ENCODE measurements around the gene TRIP10.

The TRIP10 gene

GRCh38 chr19:6694147-6694815, 45.2 kb upstream of the TRIP10 start:
- DNase-seq = no peak
- TF ChIP-seq EZH2phosphoT487 (IDR thresholded peaks at IDR 0.05; ENCODE audit: low read length) (no peak), EZH2 (optimal IDR thresholded peaks at IDR 0.05; ENCODE audit: low read depth, low read length) (no peak), CTCF (IDR thresholded peaks at IDR 0.05; ENCODE audit: low read length) (no peak)
- H3K27me3 ChIP-seq (replicated peaks; ENCODE audit: insufficient read depth, low read length) = peaks cover 74% of the 10 kb centered on the region
- no peak overlapping the region for H2AFZ ChIP-seq (ENCODE audit: low read length)
- no peaks in the 10 kb centered on the region for H3K36me3 ChIP-seq (replicated peaks; ENCODE audit: insufficient read depth, low read length)
- no peak overlapping the region for H3K9ac ChIP-seq (ENCODE audit: low read length)
- no peaks in the 10 kb centered on the region for H3K9me3 ChIP-seq (replicated peaks; ENCODE audit: insufficient read depth, low read length)
- H3K27ac ChIP-seq (ENCODE audit: low read length) = no peak overlapping the region
- H3F3A ChIP-seq (ENCODE audit: insufficient read depth, low read length) = no peaks in the 10 kb centered on the region
- H3K79me2 ChIP-seq (ENCODE audit: low read length) = no peaks in the 10 kb centered on the region
- H3K4me2 ChIP-seq (ENCODE audit: low read depth, low read length) = no peak overlapping the region
- no peaks in the 10 kb centered on the region for H3K4me1 ChIP-seq (ENCODE audit: low read length)
- H3K4me3 ChIP-seq (ENCODE audit: low read length) = no peak overlapping the region
- no peaks in the 10 kb centered on the region for H4K20me1 ChIP-seq (ENCODE audit: insufficient read depth, low read length)
- H3K9me2 ChIP-seq (replicated peaks; ENCODE audit: insufficient read depth, low read length) = no peaks in the 10 kb centered on the region

GRCh38 chr19:6696239-6696820, 43.1 kb upstream of the TRIP10 start:
- Histone ChIP-seq H3F3A (ENCODE audit: insufficient read depth, low read length) (no peaks in the 10 kb centered on the region), H3K4me3 (ENCODE audit: low read length) (no peak overlapping the region), H3K27ac (ENCODE audit: low read length) (no peak overlapping the region), H3K36me3 (replicated peaks; ENCODE audit: insufficient read depth, low read length) (no peaks in the 10 kb centered on the region), H2AFZ (ENCODE audit: low read length) (no peak overlapping the region), H3K4me2 (ENCODE audit: low read depth, low read length) (no peak overlapping the region), H3K27me3 (replicated peaks; ENCODE audit: insufficient read depth, low read length) (peaks cover 69% of the 10 kb centered on the region), H3K79me2 (ENCODE audit: low read length) (no peaks in the 10 kb centered on the region), H3K9me3 (replicated peaks; ENCODE audit: insufficient read depth, low read length) (no peaks in the 10 kb centered on the region), H3K4me1 (ENCODE audit: low read length) (no peaks in the 10 kb centered on the region), H4K20me1 (ENCODE audit: insufficient read depth, low read length) (no peaks in the 10 kb centered on the region), H3K9me2 (replicated peaks; ENCODE audit: insufficient read depth, low read length) (no peaks in the 10 kb centered on the region), H3K9ac (ENCODE audit: low read length) (no peak overlapping the region)
- TF ChIP-seq CTCF (IDR thresholded peaks at IDR 0.05; ENCODE audit: low read length) (no peak), EZH2phosphoT487 (IDR thresholded peaks at IDR 0.05; ENCODE audit: low read length) (no peak), EZH2 (optimal IDR thresholded peaks at IDR 0.05; ENCODE audit: low read depth, low read length) (no peak)
- no peak for DNase-seq

GRCh38 chr19:6697291-6697690, 42.2 kb upstream of the TRIP10 start:
- no peaks in the 10 kb centered on the region for H3K36me3 ChIP-seq (replicated peaks; ENCODE audit: insufficient read depth, low read length)
- TF ChIP-seq EZH2phosphoT487 (IDR thresholded peaks at IDR 0.05; ENCODE audit: low read length) (no peak), CTCF (IDR thresholded peaks at IDR 0.05; ENCODE audit: low read length) (no peak), EZH2 (optimal IDR thresholded peaks at IDR 0.05; ENCODE audit: low read depth, low read length) (no peak)
- no peak overlapping the region for H3K4me3 ChIP-seq (ENCODE audit: low read length)
- no peak overlapping the region for H2AFZ ChIP-seq (ENCODE audit: low read length)
- no peaks in the 10 kb centered on the region for H3K9me3 ChIP-seq (replicated peaks; ENCODE audit: insufficient read depth, low read length)
- H3K79me2 ChIP-seq (ENCODE audit: low read length) = no peaks in the 10 kb centered on the region
- DNase-seq = no peak
- H3K4me2 ChIP-seq (ENCODE audit: low read depth, low read length) = no peak overlapping the region
- no peak overlapping the region for H3K9ac ChIP-seq (ENCODE audit: low read length)
- no peaks in the 10 kb centered on the region for H3F3A ChIP-seq (ENCODE audit: insufficient read depth, low read length)
- no peaks in the 10 kb centered on the region for H4K20me1 ChIP-seq (ENCODE audit: insufficient read depth, low read length)
- H3K27ac ChIP-seq (ENCODE audit: low read length) = no peak overlapping the region
- H3K4me1 ChIP-seq (ENCODE audit: low read length) = no peaks in the 10 kb centered on the region
- no peaks in the 10 kb centered on the region for H3K9me2 ChIP-seq (replicated peaks; ENCODE audit: insufficient read depth, low read length)
- peaks cover 70% of the 10 kb centered on the region for H3K27me3 ChIP-seq (replicated peaks; ENCODE audit: insufficient read depth, low read length)

Data from MM.1S (cell line).